Measurements from ENCODE around the gene PCBD2.

The PCBD2 gene

GRCh38 chr5:135007749-135008363 is 102.9 kb downstream of the PCBD2 start:
- DNase-seq (ENCODE audit: low read depth) = no peak

- DNase-seq (ENCODE audit: low read depth) = no peak
Measured at GRCh38 chr5:135008556-135008955, 103.6 kb downstream of the PCBD2 start.

DNA sequence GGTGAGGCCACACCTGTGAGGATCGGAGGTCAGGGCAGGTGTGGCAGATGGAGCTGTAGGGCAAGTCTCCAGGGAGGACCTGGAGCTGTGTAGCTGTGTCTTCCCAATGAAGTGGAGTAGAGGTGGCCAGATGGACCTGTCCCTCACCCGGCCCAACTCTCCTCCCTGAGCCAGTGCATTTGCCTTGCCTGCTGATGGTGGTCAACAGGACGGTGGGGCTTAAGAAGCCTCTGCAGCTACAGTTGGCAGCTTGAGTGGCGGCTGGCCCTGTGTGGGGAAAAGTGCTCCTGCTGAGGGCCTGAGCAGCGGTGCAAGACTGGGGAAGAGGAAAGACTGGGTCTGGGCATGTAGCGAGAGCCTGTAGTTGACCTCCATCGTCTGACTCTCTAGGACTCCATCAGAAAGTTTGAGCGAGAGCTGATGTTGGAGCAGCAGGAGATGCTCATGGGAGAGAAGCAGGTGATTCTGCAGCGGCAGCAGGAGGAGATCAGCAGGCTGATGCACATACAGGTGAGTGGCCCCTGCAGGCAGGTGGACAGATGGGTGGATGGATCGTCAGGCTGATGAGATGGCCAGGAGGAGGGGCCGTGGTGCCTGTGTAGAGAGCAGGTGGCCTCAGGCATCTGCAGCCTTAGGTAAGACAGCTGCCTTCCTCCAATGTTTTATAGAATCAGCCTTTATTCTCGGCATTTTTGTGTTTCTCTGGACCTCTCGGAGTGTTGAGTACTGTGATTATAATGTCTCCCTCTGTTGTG is 104.2 kb downstream of the PCBD2 start:
- no peak for DNase-seq (ENCODE audit: low read depth)

- no peak for DNase-seq (ENCODE audit: low read depth)
Measured at GRCh38 chr5:135009736-135010501, 105.0 kb downstream of the PCBD2 start.

GRCh38 chr5:135010502-135011354 is 105.8 kb downstream of the PCBD2 start:
- DNase-seq (ENCODE audit: low read depth) = no peak

DNA sequence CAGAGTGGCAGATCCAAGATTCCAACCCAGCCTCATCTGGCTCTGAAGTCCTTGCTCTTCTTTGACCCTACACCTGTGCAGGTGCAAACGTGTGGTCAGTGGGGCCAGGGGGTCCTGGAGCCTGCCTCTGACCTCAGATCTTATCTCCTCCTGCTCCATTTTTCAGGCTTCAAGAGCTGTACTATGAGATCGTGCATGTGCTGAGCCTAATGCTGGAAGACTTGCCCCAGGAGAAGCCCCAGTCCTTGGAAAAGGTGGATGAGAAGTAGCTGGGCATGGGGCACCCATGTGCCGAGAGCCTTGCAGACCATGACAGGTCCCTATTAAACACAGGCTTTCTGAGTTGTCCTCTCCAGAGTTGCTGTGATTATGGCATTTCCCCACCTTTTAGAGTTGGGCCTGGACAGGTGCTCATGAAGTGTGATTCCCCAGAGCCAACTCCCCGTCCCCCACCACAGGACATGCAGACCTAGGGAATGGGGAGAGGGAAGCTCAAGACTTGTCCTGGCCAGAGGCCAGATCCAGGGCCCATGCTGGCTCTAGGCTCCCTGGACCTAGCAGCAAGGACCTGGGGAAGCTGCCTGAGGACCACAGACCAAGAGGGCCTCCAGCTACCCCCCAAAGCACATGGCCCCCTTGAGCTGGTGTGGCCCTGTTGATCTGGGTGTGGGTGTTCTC is 106.6 kb downstream of the PCBD2 start:
- no peak for DNase-seq (ENCODE audit: low read depth)

DNA sequence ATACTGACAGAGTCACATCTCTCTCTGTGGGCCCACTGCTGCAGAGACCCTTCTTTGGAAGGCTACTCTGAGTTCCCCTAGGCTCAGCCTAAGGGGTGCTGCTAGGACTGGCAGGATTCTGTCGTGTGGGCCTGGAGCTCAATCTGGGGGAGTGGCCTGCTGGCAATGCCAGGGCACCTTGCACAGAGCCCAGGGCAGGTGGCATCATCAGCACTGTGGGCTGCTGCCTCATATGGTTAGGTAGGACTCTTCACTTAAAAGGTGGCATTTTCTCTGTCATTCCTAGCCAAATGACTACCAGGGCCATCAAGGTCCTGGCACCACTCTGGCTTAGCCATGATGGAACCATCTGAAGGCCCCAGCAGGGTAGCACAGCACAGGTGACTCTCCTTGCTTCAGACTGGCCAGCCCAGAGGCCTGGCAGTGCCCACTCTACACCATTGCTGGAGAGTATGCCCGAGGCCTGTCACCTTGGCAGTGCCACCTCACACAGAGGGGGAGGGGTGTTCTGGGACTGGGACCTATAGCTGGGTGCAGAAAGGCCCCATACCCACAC is 107.2 kb downstream of the PCBD2 start:
- no peak for DNase-seq (ENCODE audit: low read depth)

Measured in stromal cell of bone marrow (primary cell).